ENCODE data around the gene UNC5B.
A peak's percentile ranks its signal among the peaks of the same experiment; 100 is the strongest.

UNC5B gene

DNA sequence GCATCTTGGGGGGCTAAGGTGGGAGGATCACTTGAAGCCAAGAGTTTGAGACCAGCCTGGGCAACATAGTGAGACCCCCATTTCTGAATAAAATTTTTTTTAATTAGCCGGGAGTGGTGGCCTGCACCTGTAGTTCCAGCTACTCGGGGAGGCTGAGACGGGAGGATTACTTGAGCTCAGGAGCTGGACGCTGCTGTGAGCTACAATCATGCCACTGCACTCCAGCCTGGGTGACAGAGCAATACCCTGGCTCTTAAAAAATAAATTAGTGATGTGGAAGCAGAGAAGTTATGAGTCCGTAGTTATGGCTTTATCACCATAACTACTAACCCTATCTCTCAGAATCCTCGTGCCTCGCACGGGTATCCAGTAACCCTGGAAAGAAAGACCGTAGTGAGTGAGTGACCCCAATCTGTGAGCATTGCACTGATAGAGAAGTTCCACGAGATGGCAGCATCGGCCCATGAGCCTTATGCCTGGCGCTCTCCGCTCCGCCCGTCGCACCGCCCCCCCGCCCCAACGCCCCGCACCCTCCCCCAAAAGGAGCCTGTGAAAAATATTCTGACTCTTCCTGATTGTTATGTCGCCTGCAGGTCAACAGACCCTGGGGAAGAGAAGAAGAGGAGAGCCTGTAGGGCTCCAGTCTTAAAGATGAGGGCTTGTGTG, 101.8 kb downstream of the UNC5B start:
- no peak for DNase-seq (ENCODE audit: extremely low read depth, insufficient read length)
- TF ChIP-seq, protein P1, sequence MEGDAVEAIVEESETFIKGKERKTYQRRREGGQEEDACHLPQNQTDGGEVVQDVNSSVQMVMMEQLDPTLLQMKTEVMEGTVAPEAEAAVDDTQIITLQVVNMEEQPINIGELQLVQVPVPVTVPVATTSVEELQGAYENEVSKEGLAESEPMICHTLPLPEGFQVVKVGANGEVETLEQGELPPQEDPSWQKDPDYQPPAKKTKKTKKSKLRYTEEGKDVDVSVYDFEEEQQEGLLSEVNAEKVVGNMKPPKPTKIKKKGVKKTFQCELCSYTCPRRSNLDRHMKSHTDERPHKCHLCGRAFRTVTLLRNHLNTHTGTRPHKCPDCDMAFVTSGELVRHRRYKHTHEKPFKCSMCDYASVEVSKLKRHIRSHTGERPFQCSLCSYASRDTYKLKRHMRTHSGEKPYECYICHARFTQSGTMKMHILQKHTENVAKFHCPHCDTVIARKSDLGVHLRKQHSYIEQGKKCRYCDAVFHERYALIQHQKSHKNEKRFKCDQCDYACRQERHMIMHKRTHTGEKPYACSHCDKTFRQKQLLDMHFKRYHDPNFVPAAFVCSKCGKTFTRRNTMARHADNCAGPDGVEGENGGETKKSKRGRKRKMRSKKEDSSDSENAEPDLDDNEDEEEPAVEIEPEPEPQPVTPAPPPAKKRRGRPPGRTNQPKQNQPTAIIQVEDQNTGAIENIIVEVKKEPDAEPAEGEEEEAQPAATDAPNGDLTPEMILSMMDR (IDR thresholded peaks at IDR 0.05; ENCODE audit: insufficient read depth, low read length, poor library complexity, severe bottlenecking), result peak; percentile 84
- H3K4me3 ChIP-seq (replicated peaks; ENCODE audit: low read depth, low read length), result no peak overlapping the region
- no peaks in the 10 kb centered on the region for H3K36me3 ChIP-seq (ENCODE audit: control insufficient read depth, insufficient read depth, low read length)
- H3K27me3 ChIP-seq (replicated peaks; ENCODE audit: control insufficient read depth, insufficient read depth, low read length), result no peaks in the 10 kb centered on the region

DNA sequence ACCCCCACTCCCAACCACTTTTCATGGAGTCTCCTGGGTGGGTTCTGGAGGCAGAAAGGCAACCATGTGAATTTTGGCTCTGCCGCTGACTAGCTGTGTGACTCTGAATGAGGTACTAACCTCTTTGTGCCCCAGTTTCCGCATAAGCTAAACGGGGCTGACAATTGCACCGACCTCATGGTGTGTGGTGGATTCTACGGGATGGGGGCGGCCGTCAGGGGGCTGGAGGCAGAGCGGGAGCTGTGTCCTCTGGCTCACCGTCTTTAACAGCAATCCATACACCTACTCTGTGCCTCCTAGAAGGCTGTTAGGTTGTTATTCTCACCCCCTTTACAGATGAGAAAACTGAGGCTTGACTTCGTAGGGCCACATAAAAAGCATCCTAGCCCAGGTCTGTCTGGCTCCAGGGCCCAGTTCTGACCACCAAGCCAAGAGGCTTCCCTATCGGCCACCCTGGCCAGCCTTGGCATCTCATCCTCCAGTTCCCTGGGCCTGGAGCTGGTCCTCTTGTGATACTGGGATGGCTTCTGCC, 102.4 kb downstream of the UNC5B start:
- no peaks in the 10 kb centered on the region for H3K36me3 ChIP-seq (ENCODE audit: control insufficient read depth, insufficient read depth, low read length)
- no peak overlapping the region for H3K4me3 ChIP-seq (replicated peaks; ENCODE audit: low read depth, low read length)
- no peak for DNase-seq (ENCODE audit: extremely low read depth, insufficient read length)
- TF ChIP-seq, protein P1 (IDR thresholded peaks at IDR 0.05; ENCODE audit: insufficient read depth, low read length, poor library complexity, severe bottlenecking), result no peak
- H3K27me3 ChIP-seq (replicated peaks; ENCODE audit: control insufficient read depth, insufficient read depth, low read length), result no peaks in the 10 kb centered on the region

DNA sequence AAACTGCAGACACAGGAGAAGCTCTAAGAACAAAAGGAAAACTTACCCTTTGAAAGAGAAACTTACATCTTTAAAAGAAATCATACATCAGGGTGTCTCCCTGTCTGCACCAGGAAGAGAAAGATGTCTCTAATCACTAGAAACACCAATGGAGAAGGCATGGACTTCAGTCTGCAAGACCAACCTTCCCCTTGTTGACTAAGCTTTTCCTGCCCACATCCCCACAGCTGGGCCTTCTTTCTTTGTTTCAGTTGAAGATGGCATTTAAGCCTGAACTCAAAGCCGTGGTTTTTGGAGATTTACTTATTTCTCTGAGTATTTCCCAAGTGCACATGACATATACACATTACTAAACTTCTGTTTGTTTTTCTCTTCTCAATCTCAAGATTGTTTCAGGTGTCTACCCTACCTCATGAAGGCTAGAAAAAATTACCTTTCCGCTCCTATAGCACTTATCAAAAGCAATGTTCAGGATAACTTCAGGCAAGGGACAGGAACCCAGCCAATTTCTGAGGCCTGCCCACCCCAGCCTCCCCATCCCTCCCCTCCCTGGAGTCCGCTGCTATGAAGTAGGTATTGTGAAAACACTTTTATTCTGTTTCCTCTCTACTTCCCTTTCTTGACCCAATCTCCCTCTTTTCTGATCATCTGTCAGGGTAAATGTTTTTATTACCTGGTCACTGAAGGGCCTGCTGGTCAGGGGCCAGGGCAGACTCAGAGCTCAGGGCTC, 103.9 kb downstream of the UNC5B start:
- Histone ChIP-seq H3K27me3 (replicated peaks; ENCODE audit: control insufficient read depth, insufficient read depth, low read length) (no peaks in the 10 kb centered on the region), H3K4me3 (replicated peaks; ENCODE audit: low read depth, low read length) (no peak overlapping the region), H3K36me3 (ENCODE audit: control insufficient read depth, insufficient read depth, low read length) (no peaks in the 10 kb centered on the region)
- no peak for DNase-seq (ENCODE audit: extremely low read depth, insufficient read length)
- TF ChIP-seq, protein P1 (IDR thresholded peaks at IDR 0.05; ENCODE audit: insufficient read depth, low read length, poor library complexity, severe bottlenecking), result no peak

- Histone ChIP-seq H3K36me3 (ENCODE audit: control insufficient read depth, insufficient read depth, low read length) (no peaks in the 10 kb centered on the region; the same call in 1 of the 2 replicates), H3K27me3 (replicated peaks; ENCODE audit: control insufficient read depth, insufficient read depth, low read length) (no peaks in the 10 kb centered on the region), H3K4me3 (replicated peaks; ENCODE audit: low read depth, low read length) (no peak overlapping the region)
- TF ChIP-seq, protein P1 (IDR thresholded peaks at IDR 0.05; ENCODE audit: insufficient read depth, low read length, poor library complexity, severe bottlenecking), result no peak
- DNase-seq (ENCODE audit: extremely low read depth, insufficient read length), result no peak
Measured at GRCh38 chr10:71316786-71317160, 104.4 kb downstream of the UNC5B start.

GRCh38 chr10:71317739-71318138, 105.4 kb downstream of the UNC5B start:
- no peak overlapping the region for H3K4me3 ChIP-seq (replicated peaks; ENCODE audit: low read depth, low read length)
- TF ChIP-seq, protein P1 (IDR thresholded peaks at IDR 0.05; ENCODE audit: insufficient read depth, low read length, poor library complexity, severe bottlenecking), result peak; percentile 4
- H3K27me3 ChIP-seq (replicated peaks; ENCODE audit: control insufficient read depth, insufficient read depth, low read length), result no peaks in the 10 kb centered on the region
- H3K36me3 ChIP-seq (ENCODE audit: control insufficient read depth, insufficient read depth, low read length), result no peaks in the 10 kb centered on the region; the same call in 1 of the 2 replicates
- no peak for DNase-seq (ENCODE audit: extremely low read depth, insufficient read length)

Data from GM06990 (cell line).